Transverse colon (tissue), 3 donors: Measurements from ENCODE around the gene TTPAL.

Experiments used
- POLR2A ChIP-seq: fragments of 450-650 bp; IDR thresholded peaks from one replicate; pipeline ENCODE4 v1.6.1; 2016; ENCODE audit warnings: antibody characterized with exemption, mild to moderate bottlenecking, moderate library complexity
- TF ChIP-seq, protein P1 (sequence below), 5 experiments: fragments of 200-600 bp in 3 of 5; fragments of 450-650 bp in 2 of 5; sonication (generic) in 3 of 5; IDR thresholded peaks; 1 replicate in 2 of 5; 2 replicates in 3 of 5; pipeline ENCODE4 v1.5.1; 2016 to 2017; ENCODE audit warnings: antibody characterized with exemption in 5 of 5, inconsistent platforms in 3 of 5, mild to moderate bottlenecking in 2 of 5, moderate library complexity in 1 of 5

DNA sequence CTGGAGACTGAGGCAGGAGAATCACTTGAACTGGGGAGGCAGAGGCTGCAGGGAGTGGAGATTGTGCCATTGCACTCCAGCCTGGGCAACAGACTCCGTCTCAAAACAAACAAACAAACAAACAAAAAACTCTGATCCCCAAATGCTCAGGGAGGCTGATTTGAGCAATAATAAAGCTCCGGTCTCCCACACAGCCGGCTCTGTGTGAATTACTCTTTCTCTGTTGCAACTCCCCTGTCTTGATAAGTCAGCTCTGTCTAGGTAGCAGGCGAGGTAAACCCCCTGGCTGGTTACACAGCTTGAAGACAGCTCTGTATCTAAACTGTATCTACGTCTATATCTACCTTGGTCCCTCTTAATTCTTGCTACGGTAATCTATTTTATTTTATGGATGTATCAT lies 52.6 kb downstream of the TTPAL start:
- no peak for TF ChIP-seq POLR2A
- TF ChIP-seq, protein P1, sequence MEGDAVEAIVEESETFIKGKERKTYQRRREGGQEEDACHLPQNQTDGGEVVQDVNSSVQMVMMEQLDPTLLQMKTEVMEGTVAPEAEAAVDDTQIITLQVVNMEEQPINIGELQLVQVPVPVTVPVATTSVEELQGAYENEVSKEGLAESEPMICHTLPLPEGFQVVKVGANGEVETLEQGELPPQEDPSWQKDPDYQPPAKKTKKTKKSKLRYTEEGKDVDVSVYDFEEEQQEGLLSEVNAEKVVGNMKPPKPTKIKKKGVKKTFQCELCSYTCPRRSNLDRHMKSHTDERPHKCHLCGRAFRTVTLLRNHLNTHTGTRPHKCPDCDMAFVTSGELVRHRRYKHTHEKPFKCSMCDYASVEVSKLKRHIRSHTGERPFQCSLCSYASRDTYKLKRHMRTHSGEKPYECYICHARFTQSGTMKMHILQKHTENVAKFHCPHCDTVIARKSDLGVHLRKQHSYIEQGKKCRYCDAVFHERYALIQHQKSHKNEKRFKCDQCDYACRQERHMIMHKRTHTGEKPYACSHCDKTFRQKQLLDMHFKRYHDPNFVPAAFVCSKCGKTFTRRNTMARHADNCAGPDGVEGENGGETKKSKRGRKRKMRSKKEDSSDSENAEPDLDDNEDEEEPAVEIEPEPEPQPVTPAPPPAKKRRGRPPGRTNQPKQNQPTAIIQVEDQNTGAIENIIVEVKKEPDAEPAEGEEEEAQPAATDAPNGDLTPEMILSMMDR (IDR thresholded peaks at IDR 0.05): no peak
